Gastrocnemius medialis (tissue), 4 donors: Measurements from ENCODE around the gene CDC5L.

Experiments
- CTCF ChIP-seq, 5 experiments: fragments of 450-650 bp in 3 of 5; fragments of 200-600 bp in 2 of 5; sonication (generic) in 2 of 5; IDR thresholded peaks in 4 of 5; conservative IDR thresholded peaks in 1 of 5; 1 replicate in 4 of 5; 2 replicates in 1 of 5; pipeline ENCODE4 v1.5.1; 2016 to 2019; ENCODE audit warnings: antibody characterized with exemption in 5 of 5, mild to moderate bottlenecking in 3 of 5, moderate library complexity in 3 of 5
- POLR2A ChIP-seq, 2 donors: fragments of 450-650 bp; IDR thresholded peaks; one replicate each; pipeline ENCODE4 v1.6.1; 2017; ENCODE audit warnings: antibody characterized with exemption in 2 of 2, mild to moderate bottlenecking in 2 of 2, moderate library complexity in 2 of 2

DNA sequence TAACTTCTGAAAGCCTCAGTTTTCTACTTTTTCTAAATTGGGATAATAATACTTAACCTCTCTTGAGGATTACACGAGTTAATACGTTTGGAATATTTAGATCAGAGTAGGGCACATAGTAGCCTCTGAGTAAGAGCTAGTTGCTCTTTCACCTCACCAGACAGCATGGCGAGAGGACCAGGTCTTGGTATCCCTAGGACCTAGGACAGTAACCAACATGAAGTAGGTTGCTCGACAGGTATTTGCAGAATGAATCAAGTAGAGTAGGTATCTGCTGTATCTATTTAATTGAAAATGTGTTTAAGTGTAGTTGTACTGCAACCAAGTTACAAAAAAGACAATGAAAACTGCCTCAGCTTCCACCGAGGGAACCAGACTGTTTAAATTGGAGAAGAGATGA lies 1.4 kb downstream of the CDC5L start:
- TF ChIP-seq CTCF (IDR thresholded peaks at IDR 0.05 in 4 of 5, conservative IDR thresholded peaks at IDR 0.05 in 1 of 5) (no peak), POLR2A (IDR thresholded peaks at IDR 0.05) (no peak)
